ENCODE data around the gene PAPOLB.
A peak's percentile ranks its signal among the peaks of the same experiment; 100 is the strongest.

- no peak for TF ChIP-seq POLR2A (IDR thresholded peaks at IDR 0.05)
- TF ChIP-seq EP300 (IDR thresholded peaks at IDR 0.05): no peak
- peak; percentile 65 to 92 (median 82) for TF ChIP-seq CTCF (IDR thresholded peaks at IDR 0.05)
Measured at GRCh38 chr7:4830176-4830575, 31.7 kb downstream of the PAPOLB start.

Measured in upper lobe of left lung (tissue), 4 donors.